Esophagus (tissue), 2 donors: ENCODE results near the gene ABR. TPM values are rescaled to one million over a fixed set of nuclear protein-coding genes. Genes with fewer than 3 reads are reported as not detected.
A peak's percentile ranks its signal among the peaks of the same experiment; 100 is the strongest.
"Not testable (repeated sequence)": the region's sequence is repeated elsewhere in the genome, so short reads cannot be mapped to it uniquely, and the experiment has no call there.

ENCODE experiments used
- H3K27ac ChIP-seq, 2 donors: one replicate each; pipeline ENCODE4 v1.5.1; 2013; ENCODE audit warnings: low read depth in 2 of 2, mild to moderate bottlenecking in 2 of 2, inconsistent platforms in 1 of 2, low read length in 1 of 2, moderate library complexity in 1 of 2
- H3K27me3 ChIP-seq, 2 donors: one replicate each; pipeline ENCODE4 v1.6.1; 2013; ENCODE audit warnings: low read length in 2 of 2, control low read depth in 1 of 2, mild to moderate bottlenecking in 1 of 2; ENCODE audit not compliant: insufficient read depth in 2 of 2, control insufficient read depth in 1 of 2
- H3K36me3 ChIP-seq, 2 donors: one replicate each; pipeline ENCODE4 v1.6.1; 2013; ENCODE audit warnings: low read length in 1 of 2; ENCODE audit not compliant: control insufficient read depth in 2 of 2, insufficient read depth in 2 of 2
- H3K4me1 ChIP-seq, 2 donors: one replicate each; pipeline ENCODE4 v1.6.1; 2013; ENCODE audit warnings: low read length in 1 of 2; ENCODE audit not compliant: control insufficient read depth in 2 of 2, insufficient read depth in 2 of 2
- H3K4me3 ChIP-seq, 2 donors: one replicate each; pipeline ENCODE4 v1.5.1; 2013; ENCODE audit warnings: low read length in 2 of 2, mild to moderate bottlenecking in 2 of 2, low read depth in 1 of 2, moderate library complexity in 1 of 2
- H3K9me3 ChIP-seq, 2 donors: one replicate each; pipeline ENCODE4 v1.6.1; 2013; ENCODE audit warnings: mild to moderate bottlenecking in 2 of 2, low read depth in 1 of 2, low read length in 1 of 2, moderate library complexity in 1 of 2; ENCODE audit not compliant: control insufficient read depth in 2 of 2, insufficient read depth in 1 of 2
- WGBS, 2 donors: extraction: QIAGEN DNeasy Blood & Tissue Kit; methylation state at CpG; one replicate each; pipeline ENCODE4 v1.1.7; 2013; 5-methylcytosine and 5-hydroxymethylcytosine counted together
- polyA plus RNA-seq, 2 donors: library from polyadenylated mRNA; stranded (reverse); fragments of 200-250 nt; gene quantifications; one replicate each; pipeline ENCODE4 v1.2.3, GENCODE V29; 2013
- donor health status: healthy with polysubstance abuse.
- donor health status: Bipolar disorder and iron deficiency.

The ABR gene
- polyA plus RNA-seq, 2 donors = 48.6 to 57.7 TPM

DNA sequence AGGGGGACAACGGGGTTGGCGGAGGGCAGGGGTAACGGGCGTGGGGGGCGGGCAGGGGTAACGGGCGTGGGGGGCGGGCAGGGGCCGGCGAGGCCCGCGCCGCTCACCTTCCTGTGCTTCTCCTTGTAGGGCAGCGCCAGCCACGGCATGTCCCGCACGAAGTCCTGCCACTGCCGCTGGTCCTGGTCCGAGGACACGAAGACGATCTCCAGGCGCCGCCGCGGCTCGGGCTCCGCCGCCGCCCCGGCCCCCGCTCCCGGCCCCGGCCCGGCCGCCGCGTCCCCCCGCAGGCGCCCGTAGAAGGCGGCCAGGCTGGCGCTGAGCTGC is 200.6 kb downstream of the ABR start:
- 0 to 2% methylated on average over 2 to 34 of the region's 42 CpGs for WGBS, 2 donors

GRCh38 chr17:978103-979093 is 201.4 kb downstream of the ABR start:
- Histone ChIP-seq H3K36me3 (no peaks in the 10 kb centered on the region), H3K4me3 (peak overlapping the region; percentile 67 to 92), H3K27ac (peak overlapping the region; percentile 57 to 70), H3K27me3 (no peaks in the 10 kb centered on the region), H3K4me1 (peaks cover 0 to 4% of the 10 kb centered on the region in 2 donors), H3K9me3 (no peaks in the 10 kb centered on the region)
- 2% methylated on average over 50 to 72 of the region's 72 CpGs for WGBS, 2 donors

More for the DNA sequence above, 200.6 kb downstream of the ABR start:
- peak overlapping the region; percentile 79 to 84 for H3K27ac ChIP-seq
- no peaks in the 10 kb centered on the region for H3K36me3 ChIP-seq
- peak overlapping the region; percentile 79 to 92 for H3K4me3 ChIP-seq
- H3K9me3 ChIP-seq = no peaks in the 10 kb centered on the region
- H3K4me1 ChIP-seq = peaks cover 0 to 4% of the 10 kb centered on the region in 2 donors
- no peaks in the 10 kb centered on the region for H3K27me3 ChIP-seq

GRCh38 chr17:977166-977565 is 202.6 kb downstream of the ABR start:
- Histone ChIP-seq H3K4me1 (peaks cover 0 to 6% of the 10 kb centered on the region in 2 donors), H3K27me3 (no peaks in the 10 kb centered on the region), H3K27ac (peak overlapping the region in 1 of 2 donors; percentile 47), H3K9me3 (no peaks in the 10 kb centered on the region), H3K36me3 (no peaks in the 10 kb centered on the region), H3K4me3 (peak overlapping the region in 1 of 2 donors; percentile 92)
- WGBS, 2 donors = 55 to 57% methylated on average over 6 of the region's 6 CpGs

DNA sequence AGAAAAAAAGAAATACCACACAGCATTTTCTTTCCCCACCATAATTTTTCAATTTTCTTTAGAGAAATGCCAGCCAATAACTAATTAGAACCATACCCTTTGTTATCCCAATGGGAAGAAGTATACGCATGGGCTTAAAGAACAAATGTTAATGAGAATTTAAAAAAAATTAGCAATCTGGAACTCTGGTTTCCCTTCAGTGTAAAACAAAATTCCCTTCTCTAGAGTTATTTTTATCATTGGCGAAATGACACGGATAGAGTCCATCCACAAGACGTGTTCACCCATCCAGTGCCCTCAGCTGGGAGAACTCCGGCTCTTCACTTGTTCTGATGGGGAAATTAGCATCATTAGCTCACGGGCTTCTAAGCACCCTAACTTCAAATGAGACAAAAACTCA is 203.5 kb downstream of the ABR start:
- Histone ChIP-seq H3K4me3 (no peak overlapping the region), H3K9me3 (no peaks in the 10 kb centered on the region), H3K27ac (no peak overlapping the region), H3K27me3 (no peaks in the 10 kb centered on the region), H3K4me1 (peaks cover 0 to 6% of the 10 kb centered on the region in 2 donors), H3K36me3 (no peaks in the 10 kb centered on the region)
- 71 to 82% methylated on average over 6 of the region's 6 CpGs for WGBS, 2 donors

- Histone ChIP-seq H3K9me3 (no peaks in the 10 kb centered on the region), H3K27me3 (no peaks in the 10 kb centered on the region), H3K27ac (no peak overlapping the region), H3K4me1 (peaks cover 0 to 6% of the 10 kb centered on the region in 2 donors), H3K4me3 (no peak overlapping the region), H3K36me3 (no peaks in the 10 kb centered on the region)
- 63 to 69% methylated on average over 5 of the region's 5 CpGs for WGBS, 2 donors
Observed at GRCh38 chr17:975371-975915, 204.3 kb downstream of the ABR start.

- H3K36me3 ChIP-seq, H3K4me1 ChIP-seq, H3K9me3 ChIP-seq, H3K4me3 ChIP-seq, H3K27ac ChIP-seq, H3K27me3 ChIP-seq: not testable (repeated sequence)
- 74 to 76% methylated on average over 2 of the region's 2 CpGs for WGBS, 2 donors
Observed at GRCh38 chr17:974778-975177, 205.0 kb downstream of the ABR start.

- Histone ChIP-seq H3K36me3 (peaks cover 0 to 3% of the 10 kb centered on the region in 2 donors), H3K9me3 (no peaks in the 10 kb centered on the region), H3K27me3 (no peaks in the 10 kb centered on the region), H3K4me3 (no peak overlapping the region), H3K27ac (peak overlapping the region in 1 of 2 donors; percentile 56), H3K4me1 (peaks cover 0 to 2% of the 10 kb centered on the region in 2 donors)
- 53 to 54% methylated on average over 12 of the region's 12 CpGs for WGBS, 2 donors
Observed at GRCh38 chr17:973053-973452, 206.7 kb downstream of the ABR start.

DNA sequence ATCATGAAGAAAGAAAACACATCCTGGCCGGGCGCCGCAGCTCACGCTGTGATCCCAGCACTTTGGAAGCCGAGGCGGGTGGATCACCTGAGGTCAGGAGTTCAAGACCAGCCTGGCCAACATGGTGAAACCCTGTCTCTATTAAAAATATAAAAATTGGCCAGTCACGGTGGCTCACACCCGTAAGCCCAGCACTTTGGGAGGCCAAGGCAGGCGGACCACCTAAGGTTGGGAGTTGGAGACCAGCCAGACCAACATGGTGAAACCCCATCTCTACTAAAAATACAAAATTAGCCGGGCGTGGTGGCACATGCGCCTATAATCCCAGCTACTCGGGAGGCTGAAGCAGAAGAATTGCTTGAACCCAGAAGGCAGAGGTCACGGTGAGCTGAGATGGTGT is 207.9 kb downstream of the ABR start:
- H3K9me3 ChIP-seq, H3K36me3 ChIP-seq, H3K4me1 ChIP-seq, H3K27ac ChIP-seq, H3K27me3 ChIP-seq, H3K4me3 ChIP-seq: not testable (repeated sequence)
- 89 to 90% methylated on average over 14 of the region's 14 CpGs for WGBS, 2 donors

- peaks cover 0 to 3% of the 10 kb centered on the region in 2 donors for H3K36me3 ChIP-seq
- H3K4me3 ChIP-seq = no peak overlapping the region
- H3K27me3 ChIP-seq = no peaks in the 10 kb centered on the region
- WGBS, 2 donors = 71 to 83% methylated on average over 9 of the region's 9 CpGs
- peaks cover 2 to 3% of the 10 kb centered on the region in 2 donors for H3K4me1 ChIP-seq
- H3K9me3 ChIP-seq = no peaks in the 10 kb centered on the region
- H3K27ac ChIP-seq = peak overlapping the region in 1 of 2 donors; percentile 61
Observed at GRCh38 chr17:970364-970763, 209.4 kb downstream of the ABR start.
